22Rv1 (cell line): ENCODE data around the gene GPHN.

ENCODE experiments used
- ZFX ChIP-seq: fragments of 450-650 bp; IDR thresholded peaks from 2 replicates; pipeline ENCODE4 v1.6.1; 2017; ENCODE audit warnings: antibody characterized with exemption, borderline replicate concordance
- TF ChIP-seq, protein P1 (sequence below): fragments of 450-650 bp; IDR thresholded peaks from 2 replicates; pipeline ENCODE4 v1.5.1; 2017; ENCODE audit warnings: mild to moderate bottlenecking

DNA sequence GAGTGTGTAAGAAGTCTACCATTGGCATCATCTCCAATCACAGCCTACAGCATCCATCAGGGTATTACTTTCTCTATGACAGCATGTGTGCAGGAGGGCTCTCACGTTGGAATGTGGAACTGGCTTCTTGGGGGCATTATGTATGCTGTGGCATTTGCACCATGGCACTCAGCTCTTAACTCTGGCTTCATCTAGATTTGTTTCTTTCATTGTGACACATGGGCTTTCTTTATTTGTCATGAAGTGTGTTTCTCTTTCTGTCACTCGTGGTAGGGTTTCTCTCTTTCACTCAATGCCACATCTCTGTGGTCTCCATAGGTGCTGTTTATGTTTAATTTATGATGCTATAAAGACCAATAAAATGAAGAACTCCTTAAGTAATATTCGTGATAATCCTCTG, 490.1 kb downstream of the GPHN start:
- TF ChIP-seq, protein P1, sequence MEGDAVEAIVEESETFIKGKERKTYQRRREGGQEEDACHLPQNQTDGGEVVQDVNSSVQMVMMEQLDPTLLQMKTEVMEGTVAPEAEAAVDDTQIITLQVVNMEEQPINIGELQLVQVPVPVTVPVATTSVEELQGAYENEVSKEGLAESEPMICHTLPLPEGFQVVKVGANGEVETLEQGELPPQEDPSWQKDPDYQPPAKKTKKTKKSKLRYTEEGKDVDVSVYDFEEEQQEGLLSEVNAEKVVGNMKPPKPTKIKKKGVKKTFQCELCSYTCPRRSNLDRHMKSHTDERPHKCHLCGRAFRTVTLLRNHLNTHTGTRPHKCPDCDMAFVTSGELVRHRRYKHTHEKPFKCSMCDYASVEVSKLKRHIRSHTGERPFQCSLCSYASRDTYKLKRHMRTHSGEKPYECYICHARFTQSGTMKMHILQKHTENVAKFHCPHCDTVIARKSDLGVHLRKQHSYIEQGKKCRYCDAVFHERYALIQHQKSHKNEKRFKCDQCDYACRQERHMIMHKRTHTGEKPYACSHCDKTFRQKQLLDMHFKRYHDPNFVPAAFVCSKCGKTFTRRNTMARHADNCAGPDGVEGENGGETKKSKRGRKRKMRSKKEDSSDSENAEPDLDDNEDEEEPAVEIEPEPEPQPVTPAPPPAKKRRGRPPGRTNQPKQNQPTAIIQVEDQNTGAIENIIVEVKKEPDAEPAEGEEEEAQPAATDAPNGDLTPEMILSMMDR, result no peak
- no peak for TF ChIP-seq ZFX
